GDM1 (cell line): ENCODE measurements around the gene FGF14.
"Not testable (repeated sequence)": the region's sequence is repeated elsewhere in the genome, so short reads cannot be mapped to it uniquely, and the experiment has no call there.

Experiments used
- DNase-seq: peaks from one replicate; lab custom pipeline; 2025; lab: John Stamatoyannopoulos, UW

The FGF14 gene

GRCh38 chr13:101866889-101867581, 534.8 kb downstream of the FGF14 start:
- no peak for DNase-seq

- no peak for DNase-seq
These were observed 543.0 kb downstream of the FGF14 start for GRCh38 chr13:101858860-101859259.

- no peak for DNase-seq
These were observed 555.1 kb downstream of the FGF14 start for GRCh38 chr13:101846701-101847100.

GRCh38 chr13:101846249-101846648, 555.6 kb downstream of the FGF14 start:
- no peak for DNase-seq

- no peak for DNase-seq
These were observed 556.4 kb downstream of the FGF14 start for GRCh38 chr13:101845245-101846020.

- DNase-seq = no peak
These were observed 560.1 kb downstream of the FGF14 start for GRCh38 chr13:101841698-101842097.

GRCh38 chr13:101838323-101838722, 563.5 kb downstream of the FGF14 start:
- no peak for DNase-seq

GRCh38 chr13:101837778-101838177, 564.1 kb downstream of the FGF14 start:
- not testable (repeated sequence) for DNase-seq

- DNase-seq = no peak
These were observed 564.6 kb downstream of the FGF14 start for GRCh38 chr13:101837288-101837687.

- DNase-seq = no peak
These were observed 565.9 kb downstream of the FGF14 start for GRCh38 chr13:101835920-101836319.

GRCh38 chr13:101833671-101834070, 568.2 kb downstream of the FGF14 start:
- no peak for DNase-seq

- DNase-seq = no peak
These were observed 571.8 kb downstream of the FGF14 start for GRCh38 chr13:101830035-101830434.

- no peak for DNase-seq
These were observed 572.4 kb downstream of the FGF14 start for GRCh38 chr13:101829484-101829883.

- no peak for DNase-seq
These were observed 573.7 kb downstream of the FGF14 start for GRCh38 chr13:101828119-101828518.

GRCh38 chr13:101817898-101818297, 584.0 kb downstream of the FGF14 start:
- no peak for DNase-seq

- DNase-seq = no peak
These were observed 590.0 kb downstream of the FGF14 start for GRCh38 chr13:101811881-101812280.

- no peak for DNase-seq
These were observed 590.5 kb downstream of the FGF14 start for GRCh38 chr13:101811284-101811839.

- DNase-seq = no peak
These were observed 602.7 kb downstream of the FGF14 start for GRCh38 chr13:101799196-101799595.

GRCh38 chr13:101798437-101798836, 603.4 kb downstream of the FGF14 start:
- no peak for DNase-seq

GRCh38 chr13:101795460-101795859, 606.4 kb downstream of the FGF14 start:
- DNase-seq = no peak

GRCh38 chr13:101795025-101795424, 606.8 kb downstream of the FGF14 start:
- DNase-seq = no peak

GRCh38 chr13:101792189-101792588, 609.7 kb downstream of the FGF14 start:
- no peak for DNase-seq

GRCh38 chr13:101785858-101786257, 616.0 kb downstream of the FGF14 start:
- no peak for DNase-seq
